Stomach (tissue), 4 donors: Measurements from ENCODE around the gene SLC6A8.

Source experiments
- EP300 ChIP-seq: sonication (generic); formaldehyde crosslinking; IDR thresholded peaks from one replicate; pipeline ENCODE4 v1.6.1; 2017; ENCODE audit warnings: antibody characterized with exemption
- POLR2A ChIP-seq, 4 donors: fragments of 450-650 bp; IDR thresholded peaks; one replicate each; pipeline ENCODE4 v1.6.1; 2016; ENCODE audit warnings: antibody characterized with exemption in 4 of 4, control low read depth in 2 of 4, mild to moderate bottlenecking in 1 of 4, moderate library complexity in 1 of 4
- POLR2AphosphoS5 ChIP-seq, 3 donors: sonication (generic); formaldehyde crosslinking; IDR thresholded peaks; one replicate each; pipeline ENCODE4 v1.6.1; 2016; ENCODE audit warnings: antibody characterized with exemption in 3 of 3
- TF ChIP-seq, protein P1 (sequence below), 7 experiments: fragments of 450-650 bp in 4 of 7; fragments of 200-600 bp in 3 of 7; sonication (generic) in 3 of 7; IDR thresholded peaks; one replicate each; pipeline ENCODE4 v1.5.1; 2016 to 2019; ENCODE audit warnings: antibody characterized with exemption in 7 of 7, control low read depth in 2 of 7, mild to moderate bottlenecking in 1 of 7

DNA sequence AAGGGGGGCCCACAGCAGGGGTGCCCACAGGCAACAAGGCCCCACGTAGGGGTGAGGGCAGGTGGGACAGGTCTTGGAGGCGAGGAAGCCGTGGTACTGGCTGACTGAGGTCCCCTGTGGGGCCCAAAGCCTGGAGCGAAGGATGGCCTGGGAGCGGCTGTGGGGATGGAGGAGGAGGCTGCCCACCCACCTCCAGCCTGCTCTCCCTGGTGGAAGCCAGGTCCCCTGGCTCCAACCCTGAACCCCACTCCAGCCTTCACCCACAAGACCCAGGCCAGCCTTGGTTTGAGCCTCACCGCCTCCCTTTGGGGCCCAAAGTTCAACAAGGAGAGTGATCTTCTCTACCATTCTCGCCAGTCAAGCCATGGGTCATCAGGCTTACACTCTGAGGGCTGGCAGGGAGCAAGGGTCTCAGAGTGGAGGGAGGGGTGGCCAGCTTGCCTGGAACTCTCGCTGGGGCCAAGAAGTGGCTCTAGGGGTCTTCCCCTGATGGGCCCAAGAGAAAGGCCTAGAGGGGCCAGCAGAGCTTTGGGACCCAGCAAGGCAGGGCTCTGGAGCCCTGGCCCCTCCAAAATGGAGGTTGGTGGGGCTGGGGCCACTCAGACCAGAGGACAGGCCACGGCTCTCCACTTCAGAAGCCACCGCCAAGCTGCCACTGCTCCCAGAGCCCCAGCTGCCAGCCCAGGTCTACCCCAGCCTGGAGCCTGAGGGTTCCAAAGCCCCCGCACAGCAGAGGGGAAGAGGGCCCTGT, 19.1 kb upstream of the SLC6A8 start:
- TF ChIP-seq, protein P1, sequence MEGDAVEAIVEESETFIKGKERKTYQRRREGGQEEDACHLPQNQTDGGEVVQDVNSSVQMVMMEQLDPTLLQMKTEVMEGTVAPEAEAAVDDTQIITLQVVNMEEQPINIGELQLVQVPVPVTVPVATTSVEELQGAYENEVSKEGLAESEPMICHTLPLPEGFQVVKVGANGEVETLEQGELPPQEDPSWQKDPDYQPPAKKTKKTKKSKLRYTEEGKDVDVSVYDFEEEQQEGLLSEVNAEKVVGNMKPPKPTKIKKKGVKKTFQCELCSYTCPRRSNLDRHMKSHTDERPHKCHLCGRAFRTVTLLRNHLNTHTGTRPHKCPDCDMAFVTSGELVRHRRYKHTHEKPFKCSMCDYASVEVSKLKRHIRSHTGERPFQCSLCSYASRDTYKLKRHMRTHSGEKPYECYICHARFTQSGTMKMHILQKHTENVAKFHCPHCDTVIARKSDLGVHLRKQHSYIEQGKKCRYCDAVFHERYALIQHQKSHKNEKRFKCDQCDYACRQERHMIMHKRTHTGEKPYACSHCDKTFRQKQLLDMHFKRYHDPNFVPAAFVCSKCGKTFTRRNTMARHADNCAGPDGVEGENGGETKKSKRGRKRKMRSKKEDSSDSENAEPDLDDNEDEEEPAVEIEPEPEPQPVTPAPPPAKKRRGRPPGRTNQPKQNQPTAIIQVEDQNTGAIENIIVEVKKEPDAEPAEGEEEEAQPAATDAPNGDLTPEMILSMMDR (IDR thresholded peaks at IDR 0.05) = no peak
- TF ChIP-seq EP300 (no peak), POLR2A (IDR thresholded peaks at IDR 0.05) (no peak), POLR2AphosphoS5 (IDR thresholded peaks at IDR 0.05) (no peak)
